OCI-LY7 (cell line): ENCODE measurements around the gene TRNAU1AP. TPM values are rescaled to one million over a fixed set of nuclear protein-coding genes. Genes with fewer than 3 reads are reported as not detected.
A peak's percentile ranks its signal among the peaks of the same experiment; 100 is the strongest.

ENCODE experiments used
- BruUV-seq: library from RNA; stranded (reverse); fragments of 400-500 nt; replicated peaks from 2 replicates; lab custom pipeline; 2021; lab: Mats Ljungman, UMichigan
- CTCF ChIA-PET: fragments of 300-600 bp; sonication (Branson Sonifier 250); formaldehyde crosslinking; loops from one replicate; lab custom pipeline; 2022; ENCODE audit warnings: antibody characterized with exemption; ENCODE audit not compliant: unreplicated experiment; lab: Charles Lee
- POLR2A ChIA-PET: fragments of 300-600 bp; sonication (Branson Sonifier 250); formaldehyde crosslinking; loops from one replicate; lab custom pipeline; 2022; ENCODE audit warnings: antibody characterized with exemption; lab: Charles Lee
- DNase-seq: peaks from one replicate; pipeline ENCODE4 v3.0.0-alpha.2; 2015; ENCODE audit warnings: low spot score
- H2AFZ ChIP-seq: fragments of 200-600 bp; sonication (generic), shearing (Covaris generic); 2 replicates; pipeline ENCODE4 v1.6.1; 2014; ENCODE audit warnings: mild to moderate bottlenecking, antibody characterized with exemption, low read length, moderate library complexity
- H3K27ac ChIP-seq: fragments of 200-600 bp; sonication (generic); 2 replicates; pipeline ENCODE4 v1.5.1; 2014; ENCODE audit warnings: mixed run types, low read depth, mild to moderate bottlenecking, moderate library complexity, low read length, inconsistent platforms; ENCODE audit not compliant: poor library complexity, severe bottlenecking
- H3K36me3 ChIP-seq: fragments of 200-600 bp; sonication (generic); 2 replicates; pipeline ENCODE4 v1.6.1; 2014; ENCODE audit warnings: mild to moderate bottlenecking, antibody characterized with exemption, low read length, moderate library complexity, mixed read lengths; ENCODE audit not compliant: insufficient read depth
- H3K4me1 ChIP-seq: fragments of 200-600 bp; sonication (generic); 2 replicates; pipeline ENCODE4 v1.5.1; 2014; ENCODE audit warnings: mild to moderate bottlenecking, low read length; ENCODE audit not compliant: insufficient read depth, poor library complexity, severe bottlenecking
- H3K4me2 ChIP-seq: fragments of 200-600 bp; sonication (generic); 2 replicates; pipeline ENCODE4 v1.6.1; 2014; ENCODE audit warnings: mild to moderate bottlenecking, low read length
- H3K4me3 ChIP-seq: fragments of 200-600 bp; sonication (generic); 2 replicates; pipeline ENCODE4 v1.5.1; 2014; ENCODE audit warnings: mild to moderate bottlenecking, low read depth, low read length; ENCODE audit not compliant: poor library complexity, severe bottlenecking
- H3K79me2 ChIP-seq: fragments of 200-600 bp; sonication (generic); 2 replicates; pipeline ENCODE4 v1.6.1; 2016; ENCODE audit warnings: low read depth, mild to moderate bottlenecking, low read length, moderate library complexity, mixed read lengths; ENCODE audit not compliant: insufficient read depth
- H3K9me2 ChIP-seq: fragments of 200-600 bp; sonication (generic); 2 replicates; pipeline ENCODE4 v1.6.1; 2016; ENCODE audit warnings: mild to moderate bottlenecking, low read length, mixed read lengths; ENCODE audit not compliant: insufficient read depth
- H3K9me3 ChIP-seq: fragments of 200-600 bp; sonication (generic); 2 replicates; pipeline ENCODE4 v1.6.1; 2014; ENCODE audit warnings: mild to moderate bottlenecking, mixed run types, low read length, mixed read lengths
- H4K20me1 ChIP-seq: fragments of 200-600 bp; sonication (generic); 2 replicates; pipeline ENCODE4 v1.6.1; 2014; ENCODE audit warnings: mild to moderate bottlenecking, antibody characterized with exemption, low read length, moderate library complexity, mixed read lengths; ENCODE audit not compliant: insufficient read depth
- CTCF ChIP-seq: fragments of 200-600 bp; sonication (generic); conservative IDR thresholded peaks from 2 replicates; pipeline ENCODE4 v1.5.1; 2014; ENCODE audit warnings: mild to moderate bottlenecking, antibody characterized with exemption, low read length, moderate library complexity, mixed read lengths
- EZH2phosphoT487 ChIP-seq: fragments of 200-600 bp; sonication (generic); IDR thresholded peaks from 2 replicates; pipeline ENCODE4 v1.6.1; 2018; ENCODE audit warnings: low read depth, borderline replicate concordance, mild to moderate bottlenecking, mixed run types, antibody characterized with exemption, low read length, moderate library complexity, mixed read lengths
- intact Hi-C: fragments of 100-400 bp; cut with micrococcal nuclease; formaldehyde crosslinking; loops from one replicate; pipeline ENCODE4 v1.10.0; 2022; ENCODE audit not compliant: unreplicated experiment
- total RNA-seq, 2 experiments: library from RNA; depleted of rRNA in 1 of 2; stranded (reverse); fragments of >200 nt in 1 of 2; shearing (Covaris generic) in 1 of 2; gene quantifications; 2 replicates each; pipeline ENCODE4 v1.2.3, GENCODE V29; 2014 to 2022

TRNAU1AP gene
- total RNA-seq, 2 experiments from 2014 or later = 30.6 to 41.8 TPM

GRCh38 chr1:28516518-28516956, 36.3 kb upstream of the TRNAU1AP start:
- no peaks in the 10 kb centered on the region for H3K9me3 ChIP-seq
- peaks cover 31% of the 10 kb centered on the region for H3K79me2 ChIP-seq
- ChIA-PET CTCF (no interaction called here), POLR2A (interaction anchor here (0.6 to 0.9 kb wide), 4 partner anchors 35 to 528 kb away, joined by 3 to 5 read pairs (median 3); no protein-coding TSS in a partner anchor)
- H3K4me3 ChIP-seq = no peak overlapping the region
- H3K36me3 ChIP-seq = peaks cover 49% of the 10 kb centered on the region
- no peaks in the 10 kb centered on the region for H3K9me2 ChIP-seq
- BruUV-seq = no TSS peak
- H3K27ac ChIP-seq = peak overlapping the region; percentile 75
- no peak for TF ChIP-seq CTCF
- TF ChIP-seq EZH2phosphoT487 = no peak
- no peak overlapping the region for H2AFZ ChIP-seq
- H3K4me2 ChIP-seq = peak overlapping the region; percentile 82; the same call in 1 of the 2 replicates
- DNase-seq = peak; percentile 18
- no peaks in the 10 kb centered on the region for H4K20me1 ChIP-seq
- peaks cover 44% of the 10 kb centered on the region for H3K4me1 ChIP-seq
- intact Hi-C loops = no loop called here

- CTCF ChIA-PET = no interaction called here
- Histone ChIP-seq H2AFZ (no peak overlapping the region), H3K36me3 (peaks cover 49% of the 10 kb centered on the region), H3K4me1 (peaks cover 51% of the 10 kb centered on the region), H3K9me2 (no peaks in the 10 kb centered on the region), H4K20me1 (no peaks in the 10 kb centered on the region), H3K9me3 (no peaks in the 10 kb centered on the region), H3K27ac (peak overlapping the region; percentile 75), H3K4me3 (peak overlapping the region; percentile 78), H3K79me2 (peaks cover 41% of the 10 kb centered on the region), H3K4me2 (peak overlapping the region; percentile 82)
- no peak for DNase-seq
- BruUV-seq = no TSS peak
- POLR2A ChIA-PET = no interaction called here
- no peak for TF ChIP-seq CTCF
- no peak for TF ChIP-seq EZH2phosphoT487
- intact Hi-C loops = no loop called here
Observed at GRCh38 chr1:28517649-28517999, 35.3 kb upstream of the TRNAU1AP start.

GRCh38 chr1:28518000-28518744, 34.7 kb upstream of the TRNAU1AP start:
- Histone ChIP-seq H3K9me3 (no peaks in the 10 kb centered on the region), H3K4me2 (peak overlapping the region; percentile 82), H3K4me3 (peak overlapping the region; percentile 78), H4K20me1 (no peaks in the 10 kb centered on the region), H3K4me1 (peaks cover 51% of the 10 kb centered on the region), H3K79me2 (peaks cover 47% of the 10 kb centered on the region), H3K27ac (peak overlapping the region; percentile 75), H3K9me2 (no peaks in the 10 kb centered on the region), H3K36me3 (peaks cover 45% of the 10 kb centered on the region), H2AFZ (peak overlapping the region; percentile 17; the same call in 1 of the 2 replicates)
- ChIA-PET CTCF (no interaction called here), POLR2A (interaction anchor here (0.5 to 0.9 kb wide), 2 partner anchors 27 to 123 kb away, joined by 5 read pairs; no protein-coding TSS in a partner anchor)
- no TSS peak for BruUV-seq
- peak; percentile 94 for DNase-seq
- intact Hi-C loops = loop anchor here (1.0 to 2.0 kb wide), 5 partner anchors 34 to 359 kb away; partner anchors contain the start of gene TAF12
- no peak for TF ChIP-seq EZH2phosphoT487
- TF ChIP-seq CTCF = peak; percentile 93
